Hepatocyte (in vitro differentiated cells): Measurements from ENCODE around the gene AKR1B1. TPM values are rescaled to one million over a fixed set of nuclear protein-coding genes. Genes with fewer than 3 reads are reported as not detected.

Experiments
- DNase-seq: peaks from one replicate; pipeline ENCODE4 v3.0.0-alpha.2; 2016; ENCODE audit warnings: low spot score
- H2AFZ ChIP-seq: fragments of 200-600 bp; sonication (generic); 2 replicates; pipeline ENCODE4 v1.6.0; 2016; ENCODE audit warnings: antibody characterized with exemption, mild to moderate bottlenecking
- H3K27ac ChIP-seq: fragments of 200-600 bp; sonication (generic); 2 replicates; pipeline ENCODE4 v1.5.1; 2016; ENCODE audit warnings: mild to moderate bottlenecking
- H3K27me3 ChIP-seq: fragments of 200-600 bp; sonication (generic); 2 replicates; pipeline ENCODE4 v1.6.1; 2016
- H3K36me3 ChIP-seq: fragments of 200-600 bp; sonication (generic); replicated peaks from 2 replicates; pipeline ENCODE4 v1.5.1; 2016; ENCODE audit warnings: low read depth; ENCODE audit not compliant: insufficient read depth
- H3K4me1 ChIP-seq: fragments of 200-600 bp; sonication (generic); 2 replicates; pipeline ENCODE4 v1.5.1; 2016; ENCODE audit warnings: mild to moderate bottlenecking, moderate library complexity; ENCODE audit not compliant: insufficient read depth
- H3K4me2 ChIP-seq: fragments of 200-600 bp; sonication (generic); 2 replicates; pipeline ENCODE4 v1.6.0; 2016
- H3K4me3 ChIP-seq: fragments of 200-600 bp; sonication (generic); 2 replicates; pipeline ENCODE4 v1.5.1; 2016; ENCODE audit warnings: mild to moderate bottlenecking
- H3K79me2 ChIP-seq: fragments of 200-600 bp; sonication (generic); 2 replicates; pipeline ENCODE4 v1.6.0; 2017; ENCODE audit warnings: mild to moderate bottlenecking
- H3K9me2 ChIP-seq: fragments of 200-600 bp; sonication (generic); replicated peaks from 2 replicates; pipeline ENCODE4 v1.6.0; 2017; ENCODE audit warnings: mild to moderate bottlenecking; ENCODE audit not compliant: insufficient read depth
- H3K9me3 ChIP-seq: fragments of 200-600 bp; sonication (generic); 2 replicates; pipeline ENCODE4 v1.5.1; 2016; ENCODE audit warnings: low read depth, mild to moderate bottlenecking
- H4K20me1 ChIP-seq: fragments of 200-600 bp; sonication (generic); 2 replicates; pipeline ENCODE4 v1.6.0; 2016; ENCODE audit warnings: mild to moderate bottlenecking; ENCODE audit not compliant: insufficient read depth, poor library complexity, severe bottlenecking
- EZH2 ChIP-seq: fragments of 200-600 bp; sonication (generic); IDR thresholded peaks from 2 replicates; pipeline ENCODE4 v1.6.1; 2016; ENCODE audit warnings: antibody characterized with exemption, mild to moderate bottlenecking, borderline replicate concordance
- EZH2phosphoT487 ChIP-seq: fragments of 200-600 bp; sonication (generic); IDR thresholded peaks from one replicate; pipeline ENCODE4 v1.6.1; 2018; ENCODE audit warnings: antibody characterized with exemption, mild to moderate bottlenecking, low read depth, moderate library complexity; ENCODE audit not compliant: unreplicated experiment, severe bottlenecking
- WGBS: methylation state at CpG from one replicate; pipeline ENCODE4 v1.1.6; 2016; ENCODE audit warnings: low lambda C conversion rate; ENCODE audit errors: missing lambda C conversion rate; 5-methylcytosine and 5-hydroxymethylcytosine counted together
- polyA plus RNA-seq: library from polyadenylated mRNA; unstranded; fragments of >200 nt; fragmentation: Nextera tagmentation; extraction: Ambion mirVana; gene quantifications from 2 replicates; pipeline ENCODE4 v1.2.1, GENCODE V29; 2016
- total RNA-seq: library from RNA; depleted of rRNA; stranded (reverse); fragments of >200 nt; gene quantifications from 2 replicates; pipeline ENCODE4 v1.2.3, GENCODE V29; 2014
- TF ChIP-seq, protein P1 (sequence below): fragments of 200-600 bp; sonication (generic); IDR thresholded peaks from 2 replicates; pipeline ENCODE4 v1.5.1; 2016; ENCODE audit warnings: antibody characterized with exemption, mild to moderate bottlenecking; ENCODE audit not compliant: poor library complexity

AKR1B1 gene
- total and polyA plus RNA-seq, 2 experiments from 2014 or later: 129 to 342 TPM

DNA sequence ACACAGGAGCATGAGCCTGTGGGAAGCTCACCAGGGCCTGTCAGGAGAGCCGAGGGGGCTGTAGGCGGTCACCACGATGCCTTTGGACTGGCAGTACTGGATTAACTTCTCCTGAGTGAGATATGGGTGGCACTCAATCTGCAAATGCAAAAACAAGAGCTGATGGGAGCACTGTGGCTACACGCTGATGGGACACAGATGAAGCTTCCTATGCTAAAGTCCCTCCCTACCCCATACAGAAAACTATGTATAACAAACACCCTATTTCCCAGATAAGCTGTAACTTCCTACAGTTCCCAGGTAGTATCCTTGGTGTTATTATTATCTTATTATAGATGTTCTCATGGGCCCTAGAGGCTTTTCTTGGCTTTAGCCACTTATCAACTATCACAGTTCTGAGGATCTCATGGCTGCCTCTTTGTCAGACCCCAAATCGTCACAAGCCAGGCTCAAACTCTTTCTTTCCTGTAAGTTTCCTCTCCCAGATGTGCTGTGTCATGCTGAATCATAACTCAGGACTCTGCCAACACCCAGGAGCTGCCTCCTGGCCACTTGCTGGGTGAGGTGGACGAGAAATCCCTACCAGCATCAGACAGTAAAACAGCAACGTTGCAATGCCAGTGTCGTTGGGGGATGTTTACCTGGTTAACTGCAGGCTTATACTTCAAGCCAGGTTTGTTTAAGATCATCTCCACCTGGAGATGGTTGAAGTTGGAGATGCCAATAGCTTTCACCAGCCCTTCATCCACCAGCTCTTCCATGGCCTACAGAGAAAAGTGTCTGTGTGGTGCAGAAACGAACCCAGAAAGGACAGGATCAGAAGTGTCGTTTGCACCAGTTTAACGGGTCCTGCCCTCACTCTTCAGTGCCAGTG, 10.3 kb downstream of the AKR1B1 start:
- H3K9me3 ChIP-seq: no peaks in the 10 kb centered on the region
- no peaks in the 10 kb centered on the region for H3K36me3 ChIP-seq
- no peaks in the 10 kb centered on the region for H4K20me1 ChIP-seq
- H3K4me3 ChIP-seq: no peak overlapping the region
- no peaks in the 10 kb centered on the region for H3K27me3 ChIP-seq
- no peak overlapping the region for H3K4me2 ChIP-seq
- H3K27ac ChIP-seq: no peak overlapping the region
- no peaks in the 10 kb centered on the region for H3K79me2 ChIP-seq
- no peak overlapping the region for H2AFZ ChIP-seq
- TF ChIP-seq, protein P1, sequence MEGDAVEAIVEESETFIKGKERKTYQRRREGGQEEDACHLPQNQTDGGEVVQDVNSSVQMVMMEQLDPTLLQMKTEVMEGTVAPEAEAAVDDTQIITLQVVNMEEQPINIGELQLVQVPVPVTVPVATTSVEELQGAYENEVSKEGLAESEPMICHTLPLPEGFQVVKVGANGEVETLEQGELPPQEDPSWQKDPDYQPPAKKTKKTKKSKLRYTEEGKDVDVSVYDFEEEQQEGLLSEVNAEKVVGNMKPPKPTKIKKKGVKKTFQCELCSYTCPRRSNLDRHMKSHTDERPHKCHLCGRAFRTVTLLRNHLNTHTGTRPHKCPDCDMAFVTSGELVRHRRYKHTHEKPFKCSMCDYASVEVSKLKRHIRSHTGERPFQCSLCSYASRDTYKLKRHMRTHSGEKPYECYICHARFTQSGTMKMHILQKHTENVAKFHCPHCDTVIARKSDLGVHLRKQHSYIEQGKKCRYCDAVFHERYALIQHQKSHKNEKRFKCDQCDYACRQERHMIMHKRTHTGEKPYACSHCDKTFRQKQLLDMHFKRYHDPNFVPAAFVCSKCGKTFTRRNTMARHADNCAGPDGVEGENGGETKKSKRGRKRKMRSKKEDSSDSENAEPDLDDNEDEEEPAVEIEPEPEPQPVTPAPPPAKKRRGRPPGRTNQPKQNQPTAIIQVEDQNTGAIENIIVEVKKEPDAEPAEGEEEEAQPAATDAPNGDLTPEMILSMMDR: no peak
- TF ChIP-seq EZH2phosphoT487 (no peak), EZH2 (no peak)
- WGBS: 78% methylated on average over 11 of the region's 11 CpGs
- no peaks in the 10 kb centered on the region for H3K9me2 ChIP-seq
- H3K4me1 ChIP-seq: peaks cover 4% of the 10 kb centered on the region
- no peak for DNase-seq

DNA sequence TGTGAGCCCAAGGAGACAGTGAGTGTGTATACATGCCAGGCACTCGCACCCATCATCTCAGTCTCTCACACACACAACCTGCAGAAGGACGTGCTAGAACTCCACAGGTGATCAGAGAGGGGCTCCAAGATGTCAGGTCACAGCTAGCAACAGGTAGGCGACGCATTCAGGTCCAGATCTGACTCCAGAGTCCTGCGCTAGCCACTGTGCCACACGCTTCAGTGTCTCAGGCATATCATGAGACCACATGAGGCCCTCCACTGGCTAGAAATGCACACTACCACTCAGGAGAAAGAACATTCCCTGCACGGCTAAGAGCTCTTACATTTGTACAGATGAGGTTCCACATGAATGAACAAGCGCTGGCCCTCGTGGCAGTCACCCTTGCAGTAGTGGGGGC, 11.5 kb downstream of the AKR1B1 start:
- Histone ChIP-seq H3K79me2 (no peaks in the 10 kb centered on the region), H3K4me3 (no peak overlapping the region), H3K9me2 (no peaks in the 10 kb centered on the region), H2AFZ (no peak overlapping the region), H3K9me3 (no peaks in the 10 kb centered on the region), H3K4me1 (peaks cover 4% of the 10 kb centered on the region), H3K36me3 (no peaks in the 10 kb centered on the region), H3K4me2 (no peak overlapping the region), H3K27ac (no peak overlapping the region), H4K20me1 (no peaks in the 10 kb centered on the region), H3K27me3 (no peaks in the 10 kb centered on the region)
- 85% methylated on average over 9 of the region's 9 CpGs for WGBS
- TF ChIP-seq EZH2phosphoT487 (no peak), EZH2 (no peak)
- TF ChIP-seq, protein P1: no peak
- DNase-seq: no peak

DNA sequence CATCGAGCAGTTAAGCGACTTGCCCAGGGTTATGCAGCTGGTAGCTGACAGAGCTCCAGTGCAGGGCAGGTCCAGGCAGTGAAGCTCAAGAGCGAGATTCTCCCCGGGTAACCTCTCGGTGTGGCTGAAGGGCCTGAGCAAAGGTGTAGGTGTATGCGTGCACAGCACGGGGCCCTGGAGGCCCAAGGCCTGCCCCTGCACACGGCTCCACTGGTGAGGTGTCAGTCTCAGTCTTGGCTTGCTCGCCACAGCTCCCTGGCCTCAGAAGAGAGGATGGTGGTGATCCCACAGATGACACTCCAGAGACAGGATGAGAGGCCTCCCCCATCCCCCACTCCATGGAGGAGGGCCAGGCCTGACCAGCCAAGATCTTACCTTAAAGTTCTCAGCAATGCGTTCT, 12.0 kb downstream of the AKR1B1 start:
- no peak for TF ChIP-seq EZH2phosphoT487
- TF ChIP-seq, protein P1: no peak
- TF ChIP-seq EZH2: no peak
- Histone ChIP-seq H3K36me3 (no peaks in the 10 kb centered on the region), H2AFZ (no peak overlapping the region), H3K9me2 (no peaks in the 10 kb centered on the region), H3K4me2 (no peak overlapping the region), H3K4me1 (peaks cover 4% of the 10 kb centered on the region), H3K27ac (no peak overlapping the region), H3K4me3 (no peak overlapping the region), H3K27me3 (no peaks in the 10 kb centered on the region), H4K20me1 (no peaks in the 10 kb centered on the region), H3K79me2 (no peaks in the 10 kb centered on the region), H3K9me3 (no peaks in the 10 kb centered on the region)
- 92% methylated on average over 10 of the region's 10 CpGs for WGBS
- DNase-seq: no peak
